ENCODE measurements around the gene FKBP8.

FKBP8 gene

DNA sequence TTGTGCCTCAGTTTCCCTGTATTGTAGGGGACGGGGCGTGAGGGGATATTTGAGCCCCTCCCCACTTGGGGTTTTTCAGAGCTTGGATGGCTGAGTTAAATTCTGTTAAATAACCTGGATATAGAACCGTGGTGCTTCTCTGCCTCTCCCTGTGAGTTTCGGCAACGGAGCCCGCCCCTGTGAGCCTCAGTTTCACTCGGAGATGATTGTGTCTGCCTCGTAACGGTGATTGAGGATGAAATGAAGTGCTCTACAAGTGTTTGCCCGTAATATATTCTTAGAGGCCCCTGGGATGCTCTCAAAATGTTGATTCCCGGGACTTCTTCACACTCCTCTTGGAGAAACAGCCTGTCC, 14.8 kb upstream of the FKBP8 start:
- peak; percentile 40 for ATAC-seq
- TF ChIP-seq PPARA (CRISPR knock-in tag; IDR thresholded peaks at IDR 0.05; ENCODE audit: borderline replicate concordance): no peak
- no peak for TF ChIP-seq ZC3H10 (CRISPR knock-in tag; IDR thresholded peaks at IDR 0.05)
- no peak for TF ChIP-seq ZNF70 (CRISPR knock-in tag; IDR thresholded peaks at IDR 0.05)
- TF ChIP-seq ZFP3 (CRISPR knock-in tag; IDR thresholded peaks at IDR 0.05): no peak
- TF ChIP-seq, protein P1, sequence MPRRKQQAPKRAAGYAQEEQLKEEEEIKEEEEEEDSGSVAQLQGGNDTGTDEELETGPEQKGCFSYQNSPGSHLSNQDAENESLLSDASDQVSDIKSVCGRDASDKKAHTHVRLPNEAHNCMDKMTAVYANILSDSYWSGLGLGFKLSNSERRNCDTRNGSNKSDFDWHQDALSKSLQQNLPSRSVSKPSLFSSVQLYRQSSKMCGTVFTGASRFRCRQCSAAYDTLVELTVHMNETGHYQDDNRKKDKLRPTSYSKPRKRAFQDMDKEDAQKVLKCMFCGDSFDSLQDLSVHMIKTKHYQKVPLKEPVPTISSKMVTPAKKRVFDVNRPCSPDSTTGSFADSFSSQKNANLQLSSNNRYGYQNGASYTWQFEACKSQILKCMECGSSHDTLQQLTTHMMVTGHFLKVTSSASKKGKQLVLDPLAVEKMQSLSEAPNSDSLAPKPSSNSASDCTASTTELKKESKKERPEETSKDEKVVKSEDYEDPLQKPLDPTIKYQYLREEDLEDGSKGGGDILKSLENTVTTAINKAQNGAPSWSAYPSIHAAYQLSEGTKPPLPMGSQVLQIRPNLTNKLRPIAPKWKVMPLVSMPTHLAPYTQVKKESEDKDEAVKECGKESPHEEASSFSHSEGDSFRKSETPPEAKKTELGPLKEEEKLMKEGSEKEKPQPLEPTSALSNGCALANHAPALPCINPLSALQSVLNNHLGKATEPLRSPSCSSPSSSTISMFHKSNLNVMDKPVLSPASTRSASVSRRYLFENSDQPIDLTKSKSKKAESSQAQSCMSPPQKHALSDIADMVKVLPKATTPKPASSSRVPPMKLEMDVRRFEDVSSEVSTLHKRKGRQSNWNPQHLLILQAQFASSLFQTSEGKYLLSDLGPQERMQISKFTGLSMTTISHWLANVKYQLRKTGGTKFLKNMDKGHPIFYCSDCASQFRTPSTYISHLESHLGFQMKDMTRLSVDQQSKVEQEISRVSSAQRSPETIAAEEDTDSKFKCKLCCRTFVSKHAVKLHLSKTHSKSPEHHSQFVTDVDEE (CRISPR knock-in tag; IDR thresholded peaks at IDR 0.05): no peak
- TF ChIP-seq ZFP30 (CRISPR knock-in tag; IDR thresholded peaks at IDR 0.05): no peak
- TF ChIP-seq, protein P2, sequence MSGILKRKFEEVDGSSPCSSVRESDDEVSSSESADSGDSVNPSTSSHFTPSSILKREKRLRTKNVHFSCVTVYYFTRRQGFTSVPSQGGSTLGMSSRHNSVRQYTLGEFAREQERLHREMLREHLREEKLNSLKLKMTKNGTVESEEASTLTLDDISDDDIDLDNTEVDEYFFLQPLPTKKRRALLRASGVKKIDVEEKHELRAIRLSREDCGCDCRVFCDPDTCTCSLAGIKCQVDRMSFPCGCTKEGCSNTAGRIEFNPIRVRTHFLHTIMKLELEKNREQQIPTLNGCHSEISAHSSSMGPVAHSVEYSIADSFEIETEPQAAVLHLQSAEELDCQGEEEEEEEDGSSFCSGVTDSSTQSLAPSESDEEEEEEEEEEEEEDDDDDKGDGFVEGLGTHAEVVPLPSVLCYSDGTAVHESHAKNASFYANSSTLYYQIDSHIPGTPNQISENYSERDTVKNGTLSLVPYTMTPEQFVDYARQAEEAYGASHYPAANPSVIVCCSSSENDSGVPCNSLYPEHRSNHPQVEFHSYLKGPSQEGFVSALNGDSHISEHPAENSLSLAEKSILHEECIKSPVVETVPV (CRISPR knock-in tag; IDR thresholded peaks at IDR 0.05): no peak
- no peak for TF ChIP-seq GLIS3 (CRISPR knock-in tag; IDR thresholded peaks at IDR 0.05)
- no peak for TF ChIP-seq BACH2 (CRISPR knock-in tag; IDR thresholded peaks at IDR 0.05; ENCODE audit: borderline replicate concordance)

DNA sequence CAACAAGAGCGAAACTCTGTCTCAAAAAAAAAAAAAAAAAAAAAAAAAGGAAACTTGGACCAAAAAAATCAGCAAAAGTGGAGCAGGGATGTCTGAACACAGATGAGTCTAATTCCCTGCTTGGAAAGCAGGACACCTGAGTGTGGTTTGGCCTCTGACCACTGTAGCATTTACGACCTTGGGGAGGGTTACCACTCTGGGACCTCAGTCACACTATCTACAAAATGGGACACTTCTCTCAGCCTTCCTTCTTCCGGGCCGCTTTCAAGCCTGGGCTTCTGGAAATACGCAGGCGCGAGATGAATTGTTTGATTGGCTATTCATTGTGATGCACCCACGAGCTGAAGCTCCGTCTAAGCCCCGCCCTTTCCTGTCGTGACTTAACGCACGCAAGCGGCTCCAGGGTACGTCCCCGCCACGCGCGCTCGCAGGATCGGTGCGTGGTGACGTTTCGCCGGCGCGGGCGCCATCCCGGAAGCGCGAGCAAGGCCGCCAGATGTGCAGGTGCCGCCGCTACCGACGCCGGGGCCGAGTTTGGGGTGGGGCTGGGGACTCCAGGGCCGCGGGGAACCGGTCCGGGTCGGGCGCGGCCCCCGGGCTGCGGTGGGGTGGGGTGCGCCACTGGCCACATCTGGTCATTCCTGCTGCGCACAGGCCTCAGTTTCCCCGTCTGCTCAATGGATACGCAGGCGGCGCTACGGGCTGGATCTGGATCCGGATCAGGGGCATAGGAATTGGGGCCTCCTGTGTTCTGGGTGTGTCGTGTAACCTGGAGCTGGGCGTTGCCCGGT, 14.2 kb upstream of the FKBP8 start, which contains the start of gene KXD1:
TSS of gene KXD1 (plus strand) at position 460 of the 791 bp plus-strand sequence. CDS start 4,187 bp downstream, outside the sequence.
- peak; percentile 99 for ATAC-seq
- TF ChIP-seq CSDC2 (CRISPR knock-in tag; IDR thresholded peaks at IDR 0.05): no peak

DNA sequence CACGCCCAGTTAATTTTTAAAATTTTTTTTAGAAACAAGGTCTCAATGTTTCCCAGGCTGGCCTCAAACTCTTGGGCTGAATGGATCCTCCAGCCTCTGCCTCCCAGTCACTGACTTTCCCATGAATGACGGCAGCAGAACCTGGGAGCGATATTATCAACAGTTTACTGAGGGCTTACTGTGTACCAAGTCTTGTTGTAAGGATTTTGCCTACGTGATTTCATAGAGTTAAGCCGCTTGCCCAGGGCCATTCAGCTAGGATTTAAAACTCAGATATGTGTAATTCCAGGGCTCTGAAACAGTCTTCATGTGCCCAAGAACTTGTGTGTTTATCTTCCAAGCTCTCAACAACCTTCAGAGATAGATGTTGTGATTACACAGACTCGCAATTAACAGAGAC, 8.3 kb upstream of the FKBP8 start:
- no peak for TF ChIP-seq ZNF8 (CRISPR knock-in tag; IDR thresholded peaks at IDR 0.05)
- no peak for TF ChIP-seq TCF4 (CRISPR knock-in tag; IDR thresholded peaks at IDR 0.05; ENCODE audit: borderline replicate concordance)
- TF ChIP-seq ZFP30 (CRISPR knock-in tag; IDR thresholded peaks at IDR 0.05): no peak
- TF ChIP-seq, protein P3, sequence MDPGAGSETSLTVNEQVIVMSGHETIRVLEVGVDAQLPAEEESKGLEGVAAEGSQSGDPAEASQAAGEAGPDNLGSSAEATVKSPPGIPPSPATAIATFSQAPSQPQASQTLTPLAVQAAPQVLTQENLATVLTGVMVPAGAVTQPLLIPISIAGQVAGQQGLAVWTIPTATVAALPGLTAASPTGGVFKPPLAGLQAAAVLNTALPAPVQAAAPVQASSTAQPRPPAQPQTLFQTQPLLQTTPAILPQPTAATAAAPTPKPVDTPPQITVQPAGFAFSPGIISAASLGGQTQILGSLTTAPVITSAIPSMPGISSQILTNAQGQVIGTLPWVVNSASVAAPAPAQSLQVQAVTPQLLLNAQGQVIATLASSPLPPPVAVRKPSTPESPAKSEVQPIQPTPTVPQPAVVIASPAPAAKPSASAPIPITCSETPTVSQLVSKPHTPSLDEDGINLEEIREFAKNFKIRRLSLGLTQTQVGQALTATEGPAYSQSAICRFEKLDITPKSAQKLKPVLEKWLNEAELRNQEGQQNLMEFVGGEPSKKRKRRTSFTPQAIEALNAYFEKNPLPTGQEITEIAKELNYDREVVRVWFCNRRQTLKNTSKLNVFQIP (CRISPR knock-in tag; IDR thresholded peaks at IDR 0.05; ENCODE audit: borderline replicate concordance, low read depth): no peak
- no peak for ATAC-seq

DNA sequence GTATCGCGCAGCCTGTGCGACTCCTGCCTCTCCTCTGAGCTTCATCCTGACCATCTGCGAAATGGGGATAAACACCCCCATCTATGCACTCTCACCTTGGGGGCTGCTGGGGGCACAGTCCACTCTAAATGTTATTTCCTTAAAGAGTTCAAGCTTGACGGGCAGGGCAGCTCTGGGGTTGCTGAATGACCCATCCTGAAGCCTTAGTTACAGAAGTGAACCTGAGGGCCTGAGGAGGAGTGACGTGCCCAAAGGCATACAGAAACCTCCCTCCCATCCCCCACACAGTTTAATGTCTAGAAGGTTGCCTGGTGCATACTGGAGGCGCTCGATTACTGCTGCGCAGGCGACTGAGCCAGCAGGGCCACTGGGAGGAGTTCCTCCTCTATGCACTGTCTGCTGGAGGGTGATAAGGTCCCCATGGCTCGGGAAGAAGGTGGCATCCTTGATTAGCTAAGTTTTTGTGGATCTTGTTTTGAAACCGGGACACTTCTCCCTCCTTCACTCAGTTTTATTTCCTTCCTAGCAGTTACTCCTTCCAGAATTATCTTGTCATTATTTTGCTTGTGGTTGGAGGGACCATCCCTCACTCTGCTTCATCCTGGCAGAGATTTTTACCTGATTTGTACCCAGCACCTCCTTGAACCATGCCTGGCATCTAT, 572 bp upstream of the FKBP8 start:
- ATAC-seq: peak; percentile 67
- TF ChIP-seq GLIS3 (CRISPR knock-in tag; IDR thresholded peaks at IDR 0.05): no peak
- no peak for TF ChIP-seq PPARA (CRISPR knock-in tag; IDR thresholded peaks at IDR 0.05; ENCODE audit: borderline replicate concordance)
- TF ChIP-seq ESRRG (CRISPR knock-in tag; IDR thresholded peaks at IDR 0.05): no peak
- TF ChIP-seq, protein P4, sequence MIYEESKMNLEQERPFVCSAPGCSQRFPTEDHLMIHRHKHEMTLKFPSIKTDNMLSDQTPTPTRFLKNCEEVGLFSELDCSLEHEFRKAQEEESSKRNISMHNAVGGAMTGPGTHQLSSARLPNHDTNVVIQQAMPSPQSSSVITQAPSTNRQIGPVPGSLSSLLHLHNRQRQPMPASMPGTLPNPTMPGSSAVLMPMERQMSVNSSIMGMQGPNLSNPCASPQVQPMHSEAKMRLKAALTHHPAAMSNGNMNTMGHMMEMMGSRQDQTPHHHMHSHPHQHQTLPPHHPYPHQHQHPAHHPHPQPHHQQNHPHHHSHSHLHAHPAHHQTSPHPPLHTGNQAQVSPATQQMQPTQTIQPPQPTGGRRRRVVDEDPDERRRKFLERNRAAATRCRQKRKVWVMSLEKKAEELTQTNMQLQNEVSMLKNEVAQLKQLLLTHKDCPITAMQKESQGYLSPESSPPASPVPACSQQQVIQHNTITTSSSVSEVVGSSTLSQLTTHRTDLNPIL (CRISPR knock-in tag; IDR thresholded peaks at IDR 0.05; ENCODE audit: low read depth): no peak
- no peak for TF ChIP-seq OSR1 (CRISPR knock-in tag; IDR thresholded peaks at IDR 0.05)
